IMR-90 (cell line): ENCODE data around the gene SETD3. TPM values are rescaled to one million over a fixed set of nuclear protein-coding genes. Genes with fewer than 3 reads are reported as not detected.

Experiments used
- ATAC-seq: fragments of 200-7000 bp; cut with Tn5 transposase; 2 replicates; pipeline ENCODE4 v1.9.1; 2020; ENCODE audit warnings: low read depth, mild to moderate bottlenecking, moderate library complexity
- BruUV-seq: library from RNA; stranded (reverse); fragments of 400-500 nt; replicated peaks from 2 replicates; lab custom pipeline; 2021; lab: Mats Ljungman, UMichigan
- CTCF ChIA-PET: fragments of 300-600 bp; formaldehyde crosslinking; extraction: SDS; loops from one replicate; lab custom pipeline; 2021; ENCODE audit warnings: antibody characterized with exemption; lab: Yijun Ruan, JAX
- POLR2A ChIA-PET: fragments of 300-600 bp; sonication (Branson Sonifier 250); formaldehyde crosslinking; loops from one replicate; lab custom pipeline; 2022; ENCODE audit warnings: antibody characterized with exemption; ENCODE audit not compliant: unreplicated experiment; lab: Charles Lee
- DNase-seq: peaks from one replicate; pipeline ENCODE4 v3.0.0; 2013
- H2AFZ ChIP-seq: replicated peaks from 2 replicates; pipeline ENCODE3; 2013; ENCODE audit warnings: low read length, mild to moderate bottlenecking; ENCODE audit not compliant: poor library complexity
- H2AK5ac ChIP-seq: 2 replicates; pipeline ENCODE4 v1.6.1; 2013; ENCODE audit warnings: low read depth, low read length, inconsistent platforms
- H2AK9ac ChIP-seq: replicated peaks from 2 replicates; pipeline ENCODE3; 2013; ENCODE audit warnings: mild to moderate bottlenecking, low read depth, low read length, moderate library complexity; ENCODE audit not compliant: poor library complexity
- H2BK120ac ChIP-seq: 2 replicates; pipeline ENCODE4 v1.6.1; 2013; ENCODE audit warnings: low read depth, low read length, inconsistent platforms
- H2BK15ac ChIP-seq: 3 replicates; pipeline ENCODE4 v1.6.1; 2013; ENCODE audit warnings: low read depth, low read length, inconsistent platforms
- H2BK20ac ChIP-seq: 2 replicates; pipeline ENCODE4 v1.6.1; 2013; ENCODE audit warnings: low read depth, mild to moderate bottlenecking, inconsistent platforms, low read length, moderate library complexity
- H2BK5ac ChIP-seq: 2 replicates; pipeline ENCODE4 v1.6.1; 2013; ENCODE audit warnings: mild to moderate bottlenecking, low read depth, low read length, inconsistent platforms; ENCODE audit not compliant: poor library complexity, severe bottlenecking
- H3K14ac ChIP-seq: replicated peaks from 2 replicates; pipeline ENCODE4 v1.6.1; 2013; ENCODE audit warnings: low read depth, low read length, inconsistent platforms
- H3K18ac ChIP-seq: 2 replicates; pipeline ENCODE4 v1.6.1; 2013; ENCODE audit warnings: low read depth, low read length, control low read depth
- H3K23ac ChIP-seq: 2 replicates; pipeline ENCODE4 v1.6.1; 2013; ENCODE audit warnings: low read depth, low read length, inconsistent platforms
- H3K27ac ChIP-seq: 2 replicates; pipeline ENCODE4 v1.5.1; 2013; ENCODE audit warnings: mild to moderate bottlenecking, control low read depth, low read length; ENCODE audit not compliant: insufficient read depth
- H3K27me3 ChIP-seq: 2 replicates; pipeline ENCODE4 v1.6.1; 2013; ENCODE audit warnings: low read length; ENCODE audit not compliant: control insufficient read depth, insufficient read depth
- H3K36me3 ChIP-seq: 2 replicates; pipeline ENCODE4 v1.6.1; 2013; ENCODE audit warnings: low read length, mixed read lengths; ENCODE audit not compliant: control insufficient read depth, insufficient read depth
- H3K4ac ChIP-seq: 2 replicates; pipeline ENCODE4 v1.6.1; 2013; ENCODE audit warnings: low read depth, low read length, inconsistent platforms
- H3K4me1 ChIP-seq: 2 replicates; pipeline ENCODE4 v1.6.1; 2013; ENCODE audit warnings: low read length, mixed read lengths; ENCODE audit not compliant: control insufficient read depth, insufficient read depth
- H3K4me2 ChIP-seq: 2 replicates; pipeline ENCODE4 v1.6.1; 2013; ENCODE audit warnings: low read depth, mild to moderate bottlenecking, control low read depth, low read length, moderate library complexity
- H3K4me3 ChIP-seq: 2 replicates; pipeline ENCODE4 v1.5.1; 2013; ENCODE audit warnings: low read depth, mild to moderate bottlenecking, control low read depth, low read length, moderate library complexity; ENCODE audit not compliant: insufficient read depth
- H3K56ac ChIP-seq: 2 replicates; pipeline ENCODE4 v1.6.1; 2013; ENCODE audit warnings: low read length, inconsistent platforms; ENCODE audit not compliant: insufficient read depth; ENCODE audit errors: extremely low read depth
- H3K79me1 ChIP-seq, 2 experiments: 2 replicates each; pipeline ENCODE4 v1.6.1; 2013; ENCODE audit warnings: low read length in 2 of 2, inconsistent platforms in 1 of 2, low read depth in 1 of 2
- H3K9ac ChIP-seq: 2 replicates; pipeline ENCODE4 v1.6.1; 2013; ENCODE audit warnings: low read depth, low read length, control low read depth
- H3K9me1 ChIP-seq: 2 replicates; pipeline ENCODE4 v1.6.1; 2013; ENCODE audit warnings: low read length, inconsistent platforms; ENCODE audit not compliant: insufficient read depth
- H3K9me3 ChIP-seq: 2 replicates; pipeline ENCODE4 v1.6.1; 2013; ENCODE audit warnings: low read length; ENCODE audit not compliant: control insufficient read depth, insufficient read depth
- H4K20me1 ChIP-seq: 2 replicates; pipeline ENCODE4 v1.6.1; 2013; ENCODE audit warnings: low read length, inconsistent platforms; ENCODE audit not compliant: insufficient read depth
- H4K5ac ChIP-seq: 2 replicates; pipeline ENCODE4 v1.6.1; 2013; ENCODE audit warnings: mild to moderate bottlenecking, low read depth, low read length, control low read depth
- H4K8ac ChIP-seq, 2 experiments: 2 replicates each; pipeline ENCODE4 v1.6.1; 2013; ENCODE audit warnings: low read depth in 2 of 2, low read length in 2 of 2, control low read depth in 1 of 2, inconsistent platforms in 1 of 2
- H4K91ac ChIP-seq: 2 replicates; pipeline ENCODE4 v1.6.1; 2013; ENCODE audit warnings: low read depth, low read length, inconsistent platforms; ENCODE audit not compliant: insufficient read depth
- BHLHE40 ChIP-seq: fragments of 150-350 bp; IDR thresholded peaks from 2 replicates; pipeline ENCODE4 v1.6.1; 2016; ENCODE audit warnings: mild to moderate bottlenecking, low read depth, low read length
- CEBPB ChIP-seq: IDR thresholded peaks from 2 replicates; pipeline ENCODE4 v1.6.1; 2012; ENCODE audit warnings: low read depth, low read length, improper control_type of control experiment
- CHD1 ChIP-seq: IDR thresholded peaks from 2 replicates; pipeline ENCODE4 v1.6.1; 2012; ENCODE audit warnings: low read depth, low read length, improper control_type of control experiment
- CTCF ChIP-seq: conservative IDR thresholded peaks from 2 replicates; pipeline ENCODE4 v1.5.1; 2012; ENCODE audit warnings: mild to moderate bottlenecking, low read depth, low read length, improper control_type of control experiment
- MAZ ChIP-seq: IDR thresholded peaks from 2 replicates; pipeline ENCODE4 v1.6.1; 2012; ENCODE audit warnings: low read depth, mild to moderate bottlenecking, low read length, improper control_type of control experiment, moderate library complexity, borderline replicate concordance
- NFE2L2 ChIP-seq: fragments of 150-350 bp; IDR thresholded peaks from 2 replicates; pipeline ENCODE4 v1.6.1; 2016; ENCODE audit warnings: low read depth, mild to moderate bottlenecking, low read length
- RAD21 ChIP-seq: IDR thresholded peaks from 2 replicates; pipeline ENCODE4 v1.6.1; 2012; ENCODE audit warnings: low read length, improper control_type of control experiment
- RCOR1 ChIP-seq: IDR thresholded peaks from 2 replicates; pipeline ENCODE4 v1.6.1; 2012; ENCODE audit warnings: mild to moderate bottlenecking, low read length, improper control_type of control experiment; ENCODE audit not compliant: insufficient replicate concordance
- RFX5 ChIP-seq: IDR thresholded peaks from 2 replicates; pipeline ENCODE4 v1.8.0; 2012; ENCODE audit warnings: low read depth, mild to moderate bottlenecking, low read length, moderate library complexity
- WGBS, 2 experiments: methylation state at CpG; one replicate each; pipeline versions ENCODE4 v1.1.5 to v1.1.7; 2013; ENCODE audit warnings: missing lambda C conversion rate in 2 of 2; ENCODE audit not compliant: insufficient read length in 1 of 2; ENCODE audit errors: extremely low coverage in 2 of 2; 5-methylcytosine and 5-hydroxymethylcytosine counted together
- dilution Hi-C: fragments of 300-500 bp; cut with HindIII; formaldehyde crosslinking; loops from one replicate; pipeline ENCODE4 v1.14.3; 2018; ENCODE audit warnings: low sequenced_read_pairs; ENCODE audit not compliant: unreplicated experiment
- in situ Hi-C: fragments of 300-500 bp; cut with MboI; formaldehyde crosslinking; loops from 3 replicates; pipeline ENCODE4 v1.14.3; 2019; ENCODE audit warnings: low sequenced_read_pairs, inconsistent platforms, mixed read lengths
- intact Hi-C: fragments of 100-400 bp; cut with micrococcal nuclease; formaldehyde crosslinking; loops from 2 replicates; pipeline ENCODE4 v1.10.0; 2022
- polyA plus RNA-seq, 3 experiments: library from polyadenylated mRNA; depleted of rRNA; stranded (reverse); fragments of >200 nt; gene quantifications; 2 replicates each; pipeline ENCODE4 v1.2.3, GENCODE V29; 2012; ENCODE audit warnings: low replicate concordance in 1 of 3
- total RNA-seq: library from RNA; depleted of rRNA; stranded (reverse); fragments of >200 nt; gene quantifications from 2 replicates; pipeline ENCODE4 v1.2.3, GENCODE V29; 2012
- TF ChIP-seq, protein P1 (sequence below): fragments of 150-350 bp; IDR thresholded peaks from 2 replicates; pipeline ENCODE4 v1.6.1; 2017; ENCODE audit warnings: mild to moderate bottlenecking, antibody characterized with exemption, low read length, low read depth
- TF ChIP-seq, protein P2 (sequence below): fragments of 150-350 bp; IDR thresholded peaks from 2 replicates; pipeline ENCODE4 v1.6.1; 2016; ENCODE audit warnings: low read depth, mild to moderate bottlenecking, low read length, moderate library complexity, borderline replicate concordance

The SETD3 gene
- total and polyA plus RNA-seq, 2 of the 4 experiments (the other 2 are of a cell fraction), result 18.8 to 31.9 TPM

- POLR2A ChIA-PET, result no interaction called here
- Histone ChIP-seq H4K91ac (no peak overlapping the region), H3K9me1 (peaks cover 12% of the 10 kb centered on the region), H3K27ac (no peak overlapping the region), H2AK5ac (no peak overlapping the region), H3K9ac (no peak overlapping the region), H3K23ac (no peak overlapping the region), H2AK9ac (no peak overlapping the region), H3K18ac (no peak overlapping the region), H3K4ac (no peak overlapping the region), H3K4me3 (no peak overlapping the region), H2AFZ (no peak overlapping the region), H3K79me1 (peaks cover 4 to 24% of the 10 kb centered on the region in 2 experiments), H2BK15ac (no peak overlapping the region), H4K20me1 (no peaks in the 10 kb centered on the region), H3K27me3 (no peaks in the 10 kb centered on the region), H3K9me3 (no peaks in the 10 kb centered on the region), H3K56ac (no peak overlapping the region), H2BK120ac (no peak overlapping the region), H3K36me3 (peaks cover 5% of the 10 kb centered on the region), H4K8ac (no peak overlapping the region), H3K4me2 (no peak overlapping the region), H3K4me1 (peaks cover 9% of the 10 kb centered on the region), H4K5ac (no peak overlapping the region), H2BK20ac (no peak overlapping the region), H2BK5ac (no peak overlapping the region), H3K14ac (no peak overlapping the region)
- ATAC-seq (no peak), DNase-seq (no peak)
- dilution Hi-C loops (no loop called here), in situ Hi-C loops (no loop called here), intact Hi-C loops (no loop called here)
- TF ChIP-seq CHD1 (no peak), RAD21 (no peak), CTCF (no peak), CEBPB (no peak), MAZ (no peak), RCOR1 (no peak), RFX5 (no peak), NFE2L2 (no peak), BHLHE40 (no peak)
- TF ChIP-seq, protein P1, sequence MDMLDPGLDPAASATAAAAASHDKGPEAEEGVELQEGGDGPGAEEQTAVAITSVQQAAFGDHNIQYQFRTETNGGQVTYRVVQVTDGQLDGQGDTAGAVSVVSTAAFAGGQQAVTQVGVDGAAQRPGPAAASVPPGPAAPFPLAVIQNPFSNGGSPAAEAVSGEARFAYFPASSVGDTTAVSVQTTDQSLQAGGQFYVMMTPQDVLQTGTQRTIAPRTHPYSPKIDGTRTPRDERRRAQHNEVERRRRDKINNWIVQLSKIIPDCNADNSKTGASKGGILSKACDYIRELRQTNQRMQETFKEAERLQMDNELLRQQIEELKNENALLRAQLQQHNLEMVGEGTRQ, result no peak
- TF ChIP-seq, protein P2, sequence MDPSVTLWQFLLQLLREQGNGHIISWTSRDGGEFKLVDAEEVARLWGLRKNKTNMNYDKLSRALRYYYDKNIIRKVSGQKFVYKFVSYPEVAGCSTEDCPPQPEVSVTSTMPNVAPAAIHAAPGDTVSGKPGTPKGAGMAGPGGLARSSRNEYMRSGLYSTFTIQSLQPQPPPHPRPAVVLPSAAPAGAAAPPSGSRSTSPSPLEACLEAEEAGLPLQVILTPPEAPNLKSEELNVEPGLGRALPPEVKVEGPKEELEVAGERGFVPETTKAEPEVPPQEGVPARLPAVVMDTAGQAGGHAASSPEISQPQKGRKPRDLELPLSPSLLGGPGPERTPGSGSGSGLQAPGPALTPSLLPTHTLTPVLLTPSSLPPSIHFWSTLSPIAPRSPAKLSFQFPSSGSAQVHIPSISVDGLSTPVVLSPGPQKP, result no peak
- WGBS, 2 experiments, result 31% methylated on average over 4 of the region's 4 CpGs; no CpG with 5 or more reads in 1 of the 2 experiments
- no TSS peak for BruUV-seq
- CTCF ChIA-PET, result no interaction called here
These were observed 45.3 kb downstream of the SETD3 start for GRCh38 chr14:99435327-99435726.
